GM12892 (cell line): ENCODE data around the gene SCFD2.

ENCODE experiments used
- POLR2A ChIP-seq: IDR thresholded peaks from 2 replicates; pipeline ENCODE4 v1.6.1; 2011; ENCODE audit warnings: low read depth, low read length, control low read depth
- POLR2AphosphoS5 ChIP-seq: IDR thresholded peaks from 2 replicates; pipeline ENCODE4 v1.6.1; 2011; ENCODE audit warnings: low read depth, low read length, control low read depth
- TAF1 ChIP-seq: IDR thresholded peaks from 2 replicates; pipeline ENCODE4 v1.6.1; 2011; ENCODE audit warnings: low read depth, mild to moderate bottlenecking, control low read depth, low read length, borderline replicate concordance

GRCh38 chr4:53005808-53006207 is 360.1 kb downstream of the SCFD2 start:
- no peak for TF ChIP-seq POLR2A
- no peak for TF ChIP-seq POLR2AphosphoS5
- TF ChIP-seq TAF1 = no peak
